ENCODE measurements around the gene NAGLU. TPM values are rescaled to one million over a fixed set of nuclear protein-coding genes. Genes with fewer than 3 reads are reported as not detected.
"Not testable (repeated sequence)": the region's sequence is repeated elsewhere in the genome, so short reads cannot be mapped to it uniquely, and the experiment has no call there.

NAGLU gene
- total and polyA plus RNA-seq, 5 donors from 2014 or later, result 9.2 to 17.2 (median 11.8) TPM

GRCh38 chr17:42548070-42548837 is 12.2 kb downstream of the NAGLU start:
- no peak overlapping the region for H3K4me3 ChIP-seq (ENCODE audit: low read depth, low read length)
- no peak overlapping the region for H3K27ac ChIP-seq (ENCODE audit: insufficient read depth, low read length, poor library complexity, severe bottlenecking)
- no peaks in the 10 kb centered on the region for H3K36me3 Mint-ChIP-seq
- peaks cover 4% of the 10 kb centered on the region for H3K27me3 Mint-ChIP-seq
- H3K27ac Mint-ChIP-seq, result no peak overlapping the region
- no peaks in the 10 kb centered on the region for H3K9me3 ChIP-seq (ENCODE audit: control insufficient read depth in 2 of 2, low read length in 2 of 2)
- no peaks in the 10 kb centered on the region for H3K9me3 Mint-ChIP-seq
- ATAC-seq (ENCODE audit: low read depth in 2 of 2) (peak; percentile 83 to 87), DNase-seq (peak; percentile 57 to 86 (median 72))
- peak overlapping the region in 3 of 4 donors; percentile 50 to 78 (median 63) for H3K4me3 Mint-ChIP-seq
- H3K27me3 ChIP-seq (ENCODE audit: control insufficient read depth, insufficient read depth, low read length), result no peaks in the 10 kb centered on the region
- H3K4me1 ChIP-seq (ENCODE audit: control insufficient read depth, insufficient read depth, low read length, poor library complexity, severe bottlenecking), result peaks cover 18% of the 10 kb centered on the region
- H3K36me3 ChIP-seq (ENCODE audit: control insufficient read depth, insufficient read depth, low read length), result no peaks in the 10 kb centered on the region
- peaks cover 0 to 26% (median 14%) of the 10 kb centered on the region in 4 donors for H3K4me1 Mint-ChIP-seq

GRCh38 chr17:42548993-42549755 is 13.1 kb downstream of the NAGLU start:
- DNase-seq (no peak), ATAC-seq (ENCODE audit: low read depth in 2 of 2) (no peak)
- Histone ChIP-seq H3K36me3 (ENCODE audit: control insufficient read depth, insufficient read depth, low read length) (no peaks in the 10 kb centered on the region), H3K4me3 (ENCODE audit: low read depth, low read length) (no peak overlapping the region), H3K27ac (ENCODE audit: insufficient read depth, low read length, poor library complexity, severe bottlenecking) (no peak overlapping the region), H3K4me1 (ENCODE audit: control insufficient read depth, insufficient read depth, low read length, poor library complexity, severe bottlenecking) (peaks cover 27% of the 10 kb centered on the region), H3K9me3 (ENCODE audit: control insufficient read depth in 2 of 2, low read length in 2 of 2) (no peaks in the 10 kb centered on the region), H3K27me3 (ENCODE audit: control insufficient read depth, insufficient read depth, low read length) (no peaks in the 10 kb centered on the region)
- Mint-ChIP-seq H3K9me3 (no peaks in the 10 kb centered on the region), H3K4me3 (peak overlapping the region in 3 of 4 donors; percentile 50 to 78 (median 63)), H3K27ac (no peak overlapping the region), H3K4me1 (peaks cover 0 to 32% (median 18%) of the 10 kb centered on the region in 4 donors), H3K36me3 (no peaks in the 10 kb centered on the region), H3K27me3 (peaks cover 4% of the 10 kb centered on the region)

GRCh38 chr17:42552736-42553135 is 16.7 kb downstream of the NAGLU start, which contains the start of gene HSD17B1:
Gene HSD17B1, plus strand, starts transcription at chr17:42552923. Its CDS starts 11 bp downstream, at chr17:42552934.
- not testable (repeated sequence) for H3K36me3 ChIP-seq (ENCODE audit: control insufficient read depth, insufficient read depth, low read length); H3K27ac ChIP-seq (ENCODE audit: insufficient read depth, low read length, poor library complexity, severe bottlenecking); ATAC-seq (ENCODE audit: low read depth in 2 of 2); H3K4me3 ChIP-seq (ENCODE audit: low read depth, low read length); H3K27me3 Mint-ChIP-seq; H3K36me3 Mint-ChIP-seq; H3K9me3 Mint-ChIP-seq; H3K9me3 ChIP-seq (ENCODE audit: control insufficient read depth in 2 of 2, low read length in 2 of 2); DNase-seq; H3K27me3 ChIP-seq (ENCODE audit: control insufficient read depth, insufficient read depth, low read length)
- H3K4me3 Mint-ChIP-seq, result peak within 1 kb of the TSS; percentile 87 to 91 (median 90)
- H3K4me1 ChIP-seq (ENCODE audit: control insufficient read depth, insufficient read depth, low read length, poor library complexity, severe bottlenecking), result peaks cover 39% of the 10 kb centered on the region
- peaks cover 0 to 44% (median 24%) of the 10 kb centered on the region in 4 donors for H3K4me1 Mint-ChIP-seq
- H3K27ac Mint-ChIP-seq, result peak within 1 kb of the TSS in 2 of 3 donors; percentile 48 to 81

- H3K27me3 Mint-ChIP-seq, result peaks cover 4% of the 10 kb centered on the region
- H3K27ac Mint-ChIP-seq, result peak overlapping the region in 2 of 3 donors; percentile 48 to 81
- H3K36me3 ChIP-seq (ENCODE audit: control insufficient read depth, insufficient read depth, low read length), result no peaks in the 10 kb centered on the region
- ATAC-seq (ENCODE audit: low read depth in 2 of 2), result no peak
- no peaks in the 10 kb centered on the region for H3K9me3 Mint-ChIP-seq
- H3K27me3 ChIP-seq (ENCODE audit: control insufficient read depth, insufficient read depth, low read length), result no peaks in the 10 kb centered on the region
- H3K4me1 Mint-ChIP-seq, result peaks cover 0 to 44% (median 24%) of the 10 kb centered on the region in 4 donors
- no peaks in the 10 kb centered on the region for H3K36me3 Mint-ChIP-seq
- no peak overlapping the region for H3K27ac ChIP-seq (ENCODE audit: insufficient read depth, low read length, poor library complexity, severe bottlenecking)
- H3K4me3 ChIP-seq (ENCODE audit: low read depth, low read length), result no peak overlapping the region
- H3K9me3 ChIP-seq (ENCODE audit: control insufficient read depth in 2 of 2, low read length in 2 of 2), result no peaks in the 10 kb centered on the region
- H3K4me3 Mint-ChIP-seq, result peak overlapping the region; percentile 63 to 91 (median 90)
- DNase-seq, result no peak
- H3K4me1 ChIP-seq (ENCODE audit: control insufficient read depth, insufficient read depth, low read length, poor library complexity, severe bottlenecking), result peaks cover 33% of the 10 kb centered on the region
Observed at GRCh38 chr17:42553161-42553818, 17.2 kb downstream of the NAGLU start.

GRCh38 chr17:42553866-42554249 is 17.8 kb downstream of the NAGLU start:
- H3K4me1 ChIP-seq (ENCODE audit: control insufficient read depth, insufficient read depth, low read length, poor library complexity, severe bottlenecking), result peaks cover 28% of the 10 kb centered on the region
- peak in 1 of 3 donors; percentile 41 for DNase-seq
- Mint-ChIP-seq H3K4me1 (peaks cover 0 to 41% (median 22%) of the 10 kb centered on the region in 4 donors), H3K27me3 (peaks cover 4% of the 10 kb centered on the region), H3K27ac (peak overlapping the region in 2 of 3 donors; percentile 94 to 97), H3K36me3 (no peaks in the 10 kb centered on the region), H3K9me3 (no peaks in the 10 kb centered on the region), H3K4me3 (peak overlapping the region; percentile 90 to 91 (median 90))
- peak overlapping the region; percentile 87 for H3K27ac ChIP-seq (ENCODE audit: insufficient read depth, low read length, poor library complexity, severe bottlenecking)
- ATAC-seq (ENCODE audit: low read depth in 2 of 2), result peak in 1 of 2 donors; percentile 9
- H3K9me3 ChIP-seq (ENCODE audit: control insufficient read depth in 2 of 2, low read length in 2 of 2), result no peaks in the 10 kb centered on the region
- H3K4me3 ChIP-seq (ENCODE audit: low read depth, low read length), result peak overlapping the region; percentile 48
- H3K36me3 ChIP-seq (ENCODE audit: control insufficient read depth, insufficient read depth, low read length), result no peaks in the 10 kb centered on the region
- no peaks in the 10 kb centered on the region for H3K27me3 ChIP-seq (ENCODE audit: control insufficient read depth, insufficient read depth, low read length)

- Histone ChIP-seq H3K4me1 (ENCODE audit: control insufficient read depth, insufficient read depth, low read length, poor library complexity, severe bottlenecking) (peaks cover 27% of the 10 kb centered on the region), H3K9me3 (ENCODE audit: control insufficient read depth in 2 of 2, low read length in 2 of 2) (no peaks in the 10 kb centered on the region), H3K27ac (ENCODE audit: insufficient read depth, low read length, poor library complexity, severe bottlenecking) (peak overlapping the region; percentile 87), H3K27me3 (ENCODE audit: control insufficient read depth, insufficient read depth, low read length) (no peaks in the 10 kb centered on the region), H3K4me3 (ENCODE audit: low read depth, low read length) (peak overlapping the region; percentile 62), H3K36me3 (ENCODE audit: control insufficient read depth, insufficient read depth, low read length) (no peaks in the 10 kb centered on the region)
- no peaks in the 10 kb centered on the region for H3K9me3 Mint-ChIP-seq
- peak overlapping the region; percentile 77 to 97 (median 94) for H3K27ac Mint-ChIP-seq
- peak; percentile 83 to 85 for ATAC-seq (ENCODE audit: low read depth in 2 of 2)
- H3K4me3 Mint-ChIP-seq, result peak overlapping the region; percentile 90 to 91 (median 90)
- H3K27me3 Mint-ChIP-seq, result no peaks in the 10 kb centered on the region
- DNase-seq, result peak; percentile 69 to 87 (median 73)
- H3K36me3 Mint-ChIP-seq, result no peaks in the 10 kb centered on the region
- H3K4me1 Mint-ChIP-seq, result peaks cover 0 to 37% (median 18%) of the 10 kb centered on the region in 4 donors
Observed at GRCh38 chr17:42554250-42555121, 18.4 kb downstream of the NAGLU start.
